MG63 (cell line): ENCODE results near the gene NARF. TPM values are rescaled to one million over a fixed set of nuclear protein-coding genes. Genes with fewer than 3 reads are reported as not detected.
A peak's percentile ranks its signal among the peaks of the same experiment; 100 is the strongest.

Experiments
- DNase-seq: peaks from one replicate; pipeline ENCODE4 v3.0.0-alpha.2; 2020
- H3K27me3 ChIP-seq: fragments of 250-450 bp; sonication (Bioruptor Pico); 2 replicates; pipeline ENCODE4 v1.5.1; 2020; ENCODE audit warnings: mild to moderate bottlenecking, moderate library complexity
- H3K36me3 ChIP-seq: fragments of 250-450 bp; sonication (Bioruptor Pico); 2 replicates; pipeline ENCODE4 v1.5.1; 2020; ENCODE audit warnings: mild to moderate bottlenecking, moderate library complexity
- H3K4me3 ChIP-seq: fragments of 250-450 bp; sonication (Bioruptor Pico); 2 replicates; pipeline ENCODE4 v1.5.1; 2020; ENCODE audit warnings: mild to moderate bottlenecking, moderate library complexity
- H3K9me3 ChIP-seq: fragments of 250-450 bp; sonication (Bioruptor Pico); 2 replicates; pipeline ENCODE4 v1.5.1; 2020; ENCODE audit warnings: mild to moderate bottlenecking, moderate library complexity
- total RNA-seq: library from RNA; depleted of rRNA; stranded (reverse); fragments of >200 nt; shearing (Covaris generic); gene quantifications from 2 replicates; pipeline ENCODE4 v1.2.3, GENCODE V29; 2014; ENCODE audit warnings: low replicate concordance

NARF gene
- total RNA-seq, 1 experiment from 2014 or later = 33.7 TPM

DNA sequence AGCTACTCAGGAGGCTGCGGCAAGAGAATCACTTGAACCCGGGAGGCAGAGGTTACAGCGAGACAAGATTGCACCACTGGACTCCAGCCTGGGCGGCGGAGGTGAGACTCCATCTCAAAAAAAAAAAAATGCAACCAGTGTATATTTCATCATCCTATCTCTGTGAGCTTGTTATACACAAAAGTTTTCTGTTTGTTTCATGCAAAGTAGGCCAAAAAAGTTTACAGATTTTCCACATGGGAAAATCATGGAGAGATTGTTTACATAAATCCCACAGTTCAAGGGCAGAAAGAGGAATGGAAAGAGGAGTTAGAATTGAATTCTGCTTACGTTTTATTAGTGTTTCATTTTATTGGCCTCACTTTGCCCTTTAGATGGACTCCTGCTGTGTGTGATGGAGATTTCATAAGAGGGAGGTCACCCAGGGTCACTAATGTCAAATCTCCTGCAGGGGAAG is 24.7 kb downstream of the NARF start:
- no peaks in the 10 kb centered on the region for H3K27me3 ChIP-seq
- no peaks in the 10 kb centered on the region for H3K9me3 ChIP-seq
- no peak overlapping the region for H3K4me3 ChIP-seq
- no peak for DNase-seq
- peaks cover 54% of the 10 kb centered on the region for H3K36me3 ChIP-seq

GRCh38 chr17:82483836-82484235 is 25.3 kb downstream of the NARF start:
- DNase-seq = no peak

GRCh38 chr17:82486231-82487094 is 27.9 kb downstream of the NARF start:
- Histone ChIP-seq H3K36me3 (peaks cover 35% of the 10 kb centered on the region), H3K9me3 (no peaks in the 10 kb centered on the region), H3K27me3 (no peaks in the 10 kb centered on the region), H3K4me3 (no peak overlapping the region)
- no peak for DNase-seq

More at GRCh38 chr17:82483836-82484235, 25.3 kb downstream of the NARF start:
- no peak overlapping the region for H3K4me3 ChIP-seq
- no peaks in the 10 kb centered on the region for H3K9me3 ChIP-seq
- peaks cover 55% of the 10 kb centered on the region for H3K36me3 ChIP-seq
- H3K27me3 ChIP-seq = no peaks in the 10 kb centered on the region

- no peaks in the 10 kb centered on the region for H3K27me3 ChIP-seq
- H3K4me3 ChIP-seq = no peak overlapping the region
- DNase-seq = no peak
- H3K36me3 ChIP-seq = peaks cover 35% of the 10 kb centered on the region
- H3K9me3 ChIP-seq = no peaks in the 10 kb centered on the region
These were observed 29.4 kb downstream of the NARF start for GRCh38 chr17:82487910-82488309.

- DNase-seq = peak; percentile 97
- Histone ChIP-seq H3K9me3 (no peaks in the 10 kb centered on the region), H3K36me3 (peaks cover 26% of the 10 kb centered on the region), H3K4me3 (no peak overlapping the region), H3K27me3 (no peaks in the 10 kb centered on the region)
These were observed 30.6 kb downstream of the NARF start for GRCh38 chr17:82489117-82489516.

- no peaks in the 10 kb centered on the region for H3K27me3 ChIP-seq
- no peak for DNase-seq
- no peak overlapping the region for H3K4me3 ChIP-seq
- H3K36me3 ChIP-seq = peaks cover 17% of the 10 kb centered on the region
- H3K9me3 ChIP-seq = no peaks in the 10 kb centered on the region
These were observed 31.4 kb downstream of the NARF start for GRCh38 chr17:82489851-82490511.

- Histone ChIP-seq H3K4me3 (no peak overlapping the region), H3K27me3 (no peaks in the 10 kb centered on the region), H3K9me3 (no peaks in the 10 kb centered on the region), H3K36me3 (peaks cover 13% of the 10 kb centered on the region)
- DNase-seq = no peak
These were observed 32.1 kb downstream of the NARF start for GRCh38 chr17:82490512-82491195.

DNA sequence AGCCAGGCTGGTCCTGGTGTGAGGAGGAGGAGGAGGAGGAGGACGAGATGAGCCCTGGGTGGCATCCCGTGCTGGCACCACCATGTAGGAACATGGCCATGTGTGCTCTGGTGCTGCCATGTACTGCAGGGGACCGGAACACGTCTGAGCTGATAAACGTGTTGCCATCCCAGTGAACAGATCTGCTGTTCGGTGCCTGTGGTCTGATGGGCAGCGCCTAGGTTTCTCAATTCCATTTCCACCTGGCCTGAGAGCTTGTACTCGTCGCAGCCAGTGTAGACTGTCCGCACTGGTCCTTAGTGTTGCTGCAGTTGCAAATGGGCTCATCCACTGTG is 32.6 kb downstream of the NARF start:
- Histone ChIP-seq H3K9me3 (no peaks in the 10 kb centered on the region), H3K4me3 (no peak overlapping the region), H3K36me3 (peaks cover 12% of the 10 kb centered on the region), H3K27me3 (no peaks in the 10 kb centered on the region)
- DNase-seq = no peak

DNA sequence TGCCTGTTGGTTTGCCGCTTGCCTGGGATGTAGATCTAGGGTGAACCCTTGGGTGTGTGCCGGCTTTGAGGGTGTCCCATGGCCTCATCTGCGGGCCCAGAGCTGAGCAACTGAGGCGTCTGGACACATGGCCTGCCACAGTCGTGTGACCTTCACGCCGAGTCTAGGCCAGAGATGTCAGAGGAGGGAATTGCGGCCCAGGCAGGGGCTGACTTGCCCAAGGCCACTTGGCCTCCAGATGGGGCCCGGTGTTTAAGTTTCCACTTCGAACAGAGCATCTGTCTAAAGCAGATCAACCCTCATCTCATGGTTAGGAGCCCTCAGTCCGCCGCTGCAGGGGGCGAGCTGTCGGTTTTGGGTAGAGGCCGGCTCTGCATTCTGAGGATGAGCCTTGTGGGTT is 33.0 kb downstream of the NARF start:
- H3K9me3 ChIP-seq = no peaks in the 10 kb centered on the region
- no peak overlapping the region for H3K4me3 ChIP-seq
- H3K36me3 ChIP-seq = peaks cover 10% of the 10 kb centered on the region
- no peak for DNase-seq
- H3K27me3 ChIP-seq = no peaks in the 10 kb centered on the region

- DNase-seq = peak; percentile 90
- Histone ChIP-seq H3K9me3 (no peaks in the 10 kb centered on the region), H3K4me3 (no peak overlapping the region), H3K27me3 (no peaks in the 10 kb centered on the region), H3K36me3 (peaks cover 9% of the 10 kb centered on the region)
These were observed 34.2 kb downstream of the NARF start for GRCh38 chr17:82492643-82493225.

DNA sequence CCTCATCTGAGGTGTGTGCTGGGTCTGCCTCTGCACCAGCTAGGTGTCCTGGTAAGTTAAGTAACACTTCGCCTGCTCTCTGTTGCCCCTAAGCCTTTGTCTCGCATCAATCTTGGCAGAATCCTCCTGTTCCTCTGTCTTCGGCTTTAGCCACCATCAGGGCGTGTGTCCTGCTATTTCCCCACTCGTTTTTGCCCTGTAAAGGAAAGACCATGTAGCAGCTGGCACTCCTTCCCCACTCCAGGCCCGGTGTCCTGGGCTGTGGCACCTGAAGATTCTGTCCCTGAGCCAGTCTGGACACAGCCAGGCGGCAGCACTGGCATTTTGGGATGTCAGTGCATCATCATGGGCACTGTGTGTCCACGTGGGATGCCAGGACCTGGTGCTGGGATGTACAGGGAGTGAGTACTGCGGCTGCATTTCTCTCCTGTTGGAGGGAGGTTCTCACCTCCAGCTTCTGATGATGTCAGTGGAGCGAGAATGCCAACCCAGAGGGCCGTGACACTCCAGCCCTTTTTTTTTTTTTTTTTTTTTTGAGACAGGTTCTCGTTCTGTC is 34.8 kb downstream of the NARF start:
- Histone ChIP-seq H3K27me3 (no peaks in the 10 kb centered on the region), H3K36me3 (peaks cover 6% of the 10 kb centered on the region), H3K9me3 (no peaks in the 10 kb centered on the region), H3K4me3 (no peak overlapping the region)
- DNase-seq = no peak

GRCh38 chr17:82494236-82495055 is 35.9 kb downstream of the NARF start:
- H3K36me3 ChIP-seq = no peaks in the 10 kb centered on the region
- DNase-seq = peak; percentile 92

DNA sequence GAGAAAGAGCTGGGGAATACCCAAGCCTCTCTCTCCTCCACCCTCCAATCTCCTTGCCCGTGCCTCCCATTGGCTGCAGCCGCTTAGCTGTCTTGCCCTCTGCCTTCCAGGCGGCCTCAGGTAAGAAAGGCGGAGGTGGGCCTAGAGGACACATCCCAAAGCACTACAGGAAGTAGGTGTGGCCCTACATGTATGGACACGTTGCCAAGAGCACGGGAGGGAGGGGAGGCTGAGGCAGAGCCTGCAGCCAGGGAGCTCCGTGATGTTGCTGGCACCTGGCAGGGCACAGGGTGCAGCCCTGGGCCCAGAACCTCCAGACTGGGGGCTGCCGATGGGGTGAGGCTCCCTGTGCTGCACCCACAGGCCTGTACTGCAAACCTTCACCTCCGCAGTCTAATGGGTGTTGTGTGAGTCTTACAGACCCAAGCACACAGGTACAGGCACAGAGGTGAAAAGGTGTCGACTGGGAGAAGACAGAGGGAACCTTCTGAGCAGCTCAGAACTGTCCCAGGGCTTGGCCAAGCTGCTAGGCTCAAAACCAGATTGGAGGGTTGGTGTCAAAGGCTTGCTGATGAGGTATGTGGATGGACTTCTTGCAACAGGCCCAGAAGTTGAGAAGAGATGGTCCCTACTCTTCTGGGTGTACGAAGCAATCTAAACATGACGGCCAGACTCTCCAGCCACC is 37.4 kb downstream of the NARF start:
- DNase-seq = no peak
- H3K9me3 ChIP-seq = no peaks in the 10 kb centered on the region
- no peaks in the 10 kb centered on the region for H3K27me3 ChIP-seq
- no peak overlapping the region for H3K4me3 ChIP-seq
- no peaks in the 10 kb centered on the region for H3K36me3 ChIP-seq

More at GRCh38 chr17:82494236-82495055, 35.9 kb downstream of the NARF start:
- Histone ChIP-seq H3K4me3 (peak overlapping the region; percentile 22), H3K9me3 (no peaks in the 10 kb centered on the region), H3K27me3 (no peaks in the 10 kb centered on the region)

DNA sequence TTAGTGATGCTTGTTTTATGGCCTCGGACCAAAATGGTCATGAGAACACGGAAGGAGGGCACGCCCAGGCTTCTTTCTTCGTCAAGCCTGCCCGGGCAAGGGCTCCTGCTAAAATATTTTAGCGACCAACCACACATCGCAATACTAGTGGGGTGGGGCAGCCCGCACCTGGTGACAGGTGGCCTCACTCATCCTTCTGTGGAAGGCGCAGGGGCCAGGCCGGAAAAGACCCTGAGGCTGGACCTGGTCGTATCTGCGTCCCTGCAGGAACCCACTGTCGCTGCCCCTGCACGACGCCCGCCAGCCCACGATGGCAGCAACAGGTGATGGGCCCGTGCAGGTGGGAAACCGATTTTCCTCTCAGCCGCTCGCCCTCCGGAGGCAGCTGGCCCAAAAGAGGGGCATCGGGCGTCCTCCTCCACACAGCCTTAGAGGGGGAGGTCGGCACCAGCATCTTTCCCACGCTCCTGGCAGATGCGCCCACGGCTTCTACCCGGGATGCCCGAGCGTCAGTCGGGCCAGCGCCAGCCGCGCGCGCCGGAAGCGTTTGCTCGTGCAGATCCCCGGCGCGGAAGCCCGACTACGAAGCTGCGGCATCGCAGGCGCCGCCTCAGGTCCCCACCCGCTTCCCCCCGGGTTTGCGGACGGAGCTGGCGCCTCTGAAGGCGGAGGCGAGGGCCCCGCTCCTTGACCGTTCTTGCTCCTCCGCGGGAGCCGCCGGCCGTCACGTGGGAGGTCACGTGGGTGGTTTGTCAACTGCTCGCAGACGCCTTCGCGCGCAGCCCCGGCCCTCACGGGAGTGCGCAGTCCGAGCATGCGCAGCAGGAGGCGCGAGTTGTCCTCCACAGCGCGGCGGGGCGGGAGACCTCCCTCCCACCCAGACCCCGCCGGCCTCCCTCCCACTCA is 38.2 kb downstream of the NARF start:
- DNase-seq = peak; percentile 99
- Histone ChIP-seq H3K4me3 (peak overlapping the region; percentile 60), H3K27me3 (no peaks in the 10 kb centered on the region), H3K9me3 (no peaks in the 10 kb centered on the region), H3K36me3 (no peaks in the 10 kb centered on the region)
